ENCODE measurements around the gene SPTLC2. TPM values are rescaled to one million over a fixed set of nuclear protein-coding genes. Genes with fewer than 3 reads are reported as not detected.

Gene SPTLC2
- total RNA-seq, 1 experiment from 2014 or later, result 32.6 TPM

GRCh38 chr14:77557391-77557790 is 59.0 kb downstream of the SPTLC2 start:
- Histone ChIP-seq H2BK120ac (ENCODE audit: low read depth, low read length, poor library complexity, severe bottlenecking) (no peak overlapping the region), H3K18ac (ENCODE audit: insufficient read length, low read depth, low read length) (no peak overlapping the region), H3K9me3 (ENCODE audit: control insufficient read depth, low read depth, low read length) (no peaks in the 10 kb centered on the region), H3K27ac (ENCODE audit: insufficient read length, low read depth, low read length) (no peak overlapping the region), H3K79me2 (ENCODE audit: insufficient read depth, low read length) (no peaks in the 10 kb centered on the region), H4K5ac (ENCODE audit: insufficient read length, low read depth, low read length) (no peak overlapping the region), H2AFZ (ENCODE audit: low read length) (no peak overlapping the region), H3K4ac (ENCODE audit: low read depth, low read length) (no peak overlapping the region), H3T11ph (ENCODE audit: low read length) (no peak overlapping the region), H3K23me2 (ENCODE audit: insufficient read length, low read depth, low read length, poor library complexity, severe bottlenecking) (no peaks in the 10 kb centered on the region), H2BK5ac (ENCODE audit: insufficient read length, low read length) (no peak overlapping the region), H3K9ac (ENCODE audit: extremely low read depth, insufficient read length, low read length) (no peak overlapping the region), H3K14ac (ENCODE audit: insufficient read depth, low read length) (no peak overlapping the region), H2AK5ac (ENCODE audit: insufficient read length, low read length) (no peak overlapping the region), H3K4me1 (ENCODE audit: insufficient read depth, low read length) (no peaks in the 10 kb centered on the region), H3K56ac (ENCODE audit: insufficient read length, low read depth, low read length) (no peak overlapping the region), H3K27me3 (ENCODE audit: insufficient read depth, low read length) (no peaks in the 10 kb centered on the region), H4K91ac (ENCODE audit: insufficient read length, low read depth, low read length) (no peak overlapping the region), H2BK15ac (ENCODE audit: low read depth, low read length) (no peak overlapping the region), H4K20me1 (ENCODE audit: control insufficient read depth, insufficient read depth, insufficient read length) (no peaks in the 10 kb centered on the region), H3K4me2 (ENCODE audit: insufficient read depth, insufficient read length, low read length) (no peak overlapping the region), H2BK12ac (ENCODE audit: insufficient read length, low read depth, low read length) (no peak overlapping the region), H2BK20ac (ENCODE audit: low read depth, low read length, poor library complexity, severe bottlenecking) (no peak overlapping the region), H4K8ac (replicated peaks; ENCODE audit: insufficient read length, low read depth, low read length) (no peak overlapping the region), H3K23ac (ENCODE audit: insufficient read length, low read depth, low read length) (no peak overlapping the region), H3K79me1 (ENCODE audit: insufficient read depth, low read depth, low read length, poor library complexity, severe bottlenecking) (no peaks in the 10 kb centered on the region)
- WGBS (ENCODE audit: extremely low coverage, insufficient read length, low lambda C conversion rate), result no CpG with 5 or more reads among the region's 10 CpGs
- H3K9me3 Mint-ChIP-seq, result no peaks in the 10 kb centered on the region
- H3K36me3 Mint-ChIP-seq (ENCODE audit: insufficient read depth in 1 of 3, low read depth in 3 of 3), result peaks cover 17 to 70% (median 61%) of the 10 kb centered on the region in 3 experiments; a peak in 6 of 7 replicates
- no peak overlapping the region for H3K27ac Mint-ChIP-seq
- no peak for DNase-seq
- no peaks in the 10 kb centered on the region for H3K27me3 Mint-ChIP-seq (ENCODE audit: low read depth)
- no peaks in the 10 kb centered on the region for H3K4me1 Mint-ChIP-seq
- H3K4me3 Mint-ChIP-seq, result no peak overlapping the region
- no peak for TF ChIP-seq CTCF (conservative IDR thresholded peaks at IDR 0.05)
